HG02981 (cell line): ENCODE results near the gene SCLY.
"Not testable (repeated sequence)": the region's sequence is repeated elsewhere in the genome, so short reads cannot be mapped to it uniquely, and the experiment has no call there.

ENCODE experiments used
- ATAC-seq: cut with Tn5 transposase; IDR thresholded peaks from one replicate; pipeline ENCODE4 v1.9.1; 2021; ENCODE audit warnings: mild to moderate bottlenecking, moderate library complexity; ENCODE audit not compliant: unreplicated experiment

SCLY gene

DNA sequence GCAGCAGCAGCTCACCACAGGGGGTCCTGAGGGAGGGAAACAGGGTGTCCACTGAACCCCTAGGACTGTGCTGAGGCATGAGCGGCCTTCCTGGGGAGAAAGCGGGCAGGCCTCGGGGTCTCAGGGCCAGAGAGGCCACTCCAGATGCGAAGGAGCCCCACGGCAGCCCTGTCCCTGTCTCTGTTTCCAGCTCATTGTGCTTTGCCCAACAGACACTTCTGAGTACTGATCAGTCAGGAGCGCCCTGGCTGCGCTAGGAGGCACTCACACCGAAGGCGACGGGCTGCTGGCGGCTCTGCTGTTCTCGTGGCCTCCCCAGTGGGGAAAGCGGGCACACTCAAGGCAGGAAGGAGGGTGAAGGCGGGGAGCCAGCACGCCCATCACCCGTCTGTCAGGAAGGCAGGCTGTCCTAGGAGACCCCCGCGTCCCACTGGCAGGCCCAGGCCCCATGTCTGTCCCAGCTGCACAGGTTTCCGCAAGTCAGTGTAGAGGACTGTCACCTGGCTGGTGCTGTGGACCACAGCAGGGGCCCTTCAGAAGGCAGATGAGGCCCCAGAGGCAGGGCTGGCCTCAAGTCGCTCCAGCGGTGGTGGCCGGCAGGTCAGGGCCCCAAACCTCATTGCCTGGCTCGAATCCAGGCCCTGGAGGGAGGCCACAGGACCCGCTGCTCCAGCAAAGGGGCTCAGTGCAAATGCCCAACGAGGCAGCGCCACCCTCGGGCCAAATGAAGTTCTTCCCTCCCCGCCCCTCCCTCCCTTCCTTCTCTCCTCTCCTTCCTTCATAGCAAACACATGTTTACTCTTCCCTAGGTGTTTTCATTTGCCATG, 46.1 kb downstream of the SCLY start:
- ATAC-seq = peak; percentile 23

DNA sequence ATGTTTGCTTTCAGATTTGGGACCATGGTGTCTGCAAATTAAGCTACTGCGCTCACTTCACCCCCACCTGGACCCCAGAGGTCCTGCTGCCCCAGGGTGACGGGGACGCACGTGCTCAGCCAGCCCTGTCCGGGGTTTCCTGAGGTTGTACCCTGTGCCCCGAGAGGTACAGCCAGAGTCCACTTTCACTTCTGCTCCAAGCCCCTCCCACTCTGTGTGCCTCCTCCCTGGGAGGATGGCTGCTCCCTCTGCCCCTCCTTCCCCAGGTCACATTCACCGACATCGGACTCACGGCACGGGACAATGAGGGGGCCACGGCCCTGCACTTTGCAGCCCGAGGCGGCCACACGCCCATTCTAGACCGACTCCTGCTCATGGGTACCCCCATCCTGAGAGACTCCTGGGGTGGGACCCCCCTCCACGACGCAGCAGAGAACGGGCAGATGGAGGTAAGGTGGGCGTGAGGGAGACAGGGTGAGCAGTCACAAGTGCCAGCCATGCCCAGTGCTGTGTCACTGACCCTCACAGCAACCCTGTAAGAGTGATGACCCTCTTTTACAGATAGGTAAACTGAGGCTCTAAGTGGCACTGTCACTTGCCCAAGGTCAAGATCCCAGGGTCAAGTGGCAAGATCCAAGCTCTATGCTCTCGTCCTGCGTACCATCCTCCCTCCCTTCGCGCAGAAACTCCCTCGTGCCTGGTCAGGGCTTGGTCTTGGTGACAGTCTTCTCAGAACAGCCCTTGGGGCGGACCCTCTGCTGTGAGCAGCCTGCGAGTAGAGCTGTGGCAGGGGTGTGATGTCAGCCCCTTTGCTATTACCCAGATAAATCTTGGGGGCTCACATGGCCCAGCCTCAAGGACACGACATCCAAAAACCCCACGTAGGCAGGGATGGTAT, 47.0 kb downstream of the SCLY start:
- ATAC-seq = peak; percentile 71

- peak; percentile 57 for ATAC-seq
Measured at GRCh38 chr2:238108423-238109183, 47.8 kb downstream of the SCLY start.

DNA sequence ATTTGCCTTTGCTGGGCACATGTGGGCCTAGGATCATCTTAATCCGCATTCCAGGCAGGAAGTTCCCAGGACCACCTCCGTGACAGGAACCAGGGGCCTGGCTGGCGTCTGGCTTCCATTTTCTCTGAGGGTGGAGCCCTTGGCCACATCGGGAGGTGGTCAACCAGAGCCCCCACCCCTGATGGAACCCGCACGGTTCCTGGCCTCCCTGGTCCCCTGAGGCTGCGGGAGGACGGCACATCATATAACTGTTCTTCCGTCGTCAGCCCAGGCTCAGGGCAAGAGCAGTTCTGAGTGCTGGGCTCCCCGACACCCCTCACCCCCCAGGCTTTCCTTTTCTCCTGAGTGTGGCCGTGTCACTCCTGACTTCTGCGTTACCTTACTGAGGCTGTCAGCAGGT, 52.8 kb downstream of the SCLY start:
- ATAC-seq = no peak

DNA sequence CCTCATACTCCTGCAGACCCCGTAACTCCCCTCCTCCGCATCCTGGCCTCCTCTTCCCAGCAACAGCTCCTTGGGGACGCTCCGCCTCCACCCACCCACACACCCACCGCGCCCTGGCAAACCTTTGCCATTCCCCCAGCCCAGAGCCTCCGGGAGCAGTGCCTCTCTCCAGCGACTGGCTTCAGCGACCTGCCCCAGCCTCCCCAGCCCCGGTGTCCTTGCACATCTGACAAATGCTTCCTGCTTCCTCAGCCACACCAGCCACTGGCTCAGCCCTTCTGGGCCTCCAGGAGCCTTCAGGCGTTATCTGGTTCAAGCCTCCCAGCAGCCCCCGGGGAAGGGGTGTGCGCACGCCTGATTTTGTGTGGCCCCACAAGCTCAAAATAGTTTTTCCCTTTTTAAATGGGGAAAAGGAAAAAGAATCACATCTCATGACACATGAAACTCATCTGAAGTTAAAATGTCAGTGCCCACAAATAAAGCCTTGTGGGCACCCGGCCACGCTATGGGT, 53.6 kb downstream of the SCLY start:
- ATAC-seq = no peak

GRCh38 chr2:238114851-238115660, 54.3 kb downstream of the SCLY start:
- ATAC-seq = no peak

DNA sequence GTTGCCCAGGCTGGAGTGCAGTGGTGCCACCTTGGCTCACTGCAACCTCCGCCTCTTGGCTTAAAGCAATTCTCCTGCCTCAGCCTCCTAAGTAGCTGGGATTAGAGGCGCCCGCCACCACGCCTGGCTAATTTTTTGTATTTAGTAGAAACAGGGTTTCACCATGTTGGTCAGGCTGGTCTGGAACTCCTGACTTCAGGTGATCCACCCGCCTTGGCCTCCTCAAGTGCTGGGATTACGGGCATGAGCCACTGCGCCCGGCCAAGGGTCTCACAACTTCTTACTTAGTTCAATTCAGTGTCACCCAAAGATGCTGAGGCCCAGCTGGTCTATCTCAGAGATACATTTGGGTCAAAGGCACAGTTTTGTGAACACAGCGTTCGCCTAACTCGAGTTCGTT, 54.9 kb downstream of the SCLY start:
- ATAC-seq = not testable (repeated sequence)

DNA sequence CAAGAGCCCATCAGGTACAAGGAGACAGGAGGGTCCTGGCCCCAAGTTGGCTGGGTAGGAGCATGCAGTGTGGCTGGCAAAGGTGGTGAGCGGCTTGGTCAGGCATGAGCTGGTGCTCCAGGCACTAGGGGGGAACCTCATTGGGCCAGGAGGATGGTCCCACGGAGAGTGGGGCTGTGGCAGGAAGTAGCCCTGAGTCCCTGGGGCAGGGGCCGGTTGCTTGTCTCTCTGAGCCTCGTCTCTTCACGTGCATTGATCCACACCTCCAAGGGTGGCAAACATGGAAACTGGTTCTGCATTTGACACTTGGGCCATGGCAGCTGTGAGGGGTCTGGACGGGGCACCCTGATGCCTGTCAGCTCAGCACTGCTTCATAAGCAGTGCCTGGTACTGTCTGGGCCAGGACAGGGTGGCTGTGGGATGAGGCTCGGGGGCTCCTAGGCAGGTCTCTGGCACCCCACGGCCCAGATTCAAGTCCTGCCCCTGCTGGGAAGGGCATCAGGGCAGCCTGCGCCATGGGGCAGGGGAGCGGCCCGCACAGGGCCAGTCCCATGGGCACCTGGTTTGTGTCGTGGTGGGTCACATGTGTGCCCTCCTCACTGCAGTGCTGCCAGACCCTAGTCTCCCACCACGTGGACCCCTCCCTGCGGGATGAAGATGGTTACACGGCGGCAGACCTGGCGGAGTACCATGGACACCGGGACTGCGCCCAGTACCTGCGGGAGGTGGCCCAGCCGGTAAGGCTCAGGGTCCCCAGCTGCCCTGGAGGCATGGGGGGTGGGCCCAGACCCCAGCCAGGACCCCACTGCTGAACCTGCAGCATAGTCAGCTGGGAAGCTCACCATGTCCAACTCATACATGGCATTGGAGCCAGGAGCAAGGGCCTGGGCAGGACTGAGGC, 55.7 kb downstream of the SCLY start:
- ATAC-seq = no peak

DNA sequence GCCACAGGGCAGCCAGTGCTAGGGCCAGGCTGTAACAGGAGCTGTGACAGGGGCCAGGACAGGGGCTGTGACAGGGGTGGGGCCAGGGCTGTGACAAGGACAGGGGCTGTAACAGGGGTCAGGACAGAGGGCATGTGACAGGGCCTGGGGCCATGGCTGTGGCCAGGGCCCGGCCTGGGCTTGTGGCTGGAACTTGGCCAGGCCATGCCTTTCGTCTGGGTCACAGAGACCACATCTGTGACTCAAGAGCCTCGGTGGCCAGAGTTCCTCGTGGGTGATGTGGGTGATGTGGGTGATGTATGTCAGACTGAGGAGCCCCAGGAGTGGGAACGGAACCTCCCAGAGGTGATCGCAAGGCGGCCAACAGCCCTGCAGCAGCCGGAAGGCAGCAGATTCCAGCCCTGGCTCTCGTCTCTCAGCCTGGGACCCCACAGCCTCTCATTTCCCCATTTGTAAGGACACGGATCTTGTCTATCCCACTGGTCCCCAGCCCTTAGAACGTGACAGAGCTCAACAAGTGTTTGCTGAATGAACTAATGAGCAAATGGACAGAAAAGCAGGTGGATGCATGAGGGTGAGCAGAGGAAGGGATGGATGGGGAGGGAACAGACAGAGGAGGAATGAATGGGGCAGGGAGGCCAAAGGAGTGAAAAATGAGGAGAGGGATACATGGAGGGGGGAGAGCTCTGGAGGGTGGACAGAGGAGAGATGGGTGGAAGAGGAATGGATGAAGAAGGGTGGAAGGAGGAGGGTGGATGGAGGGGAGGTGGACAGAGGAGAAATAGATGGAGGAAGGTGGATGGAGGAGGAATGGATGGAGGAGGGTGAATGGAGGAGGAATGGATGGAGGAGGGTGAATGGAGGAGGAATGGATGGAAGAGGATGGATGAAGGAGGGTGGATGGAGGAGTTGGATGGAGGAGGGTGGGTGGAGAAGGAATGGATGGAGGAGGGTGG, 56.7 kb downstream of the SCLY start:
- no peak for ATAC-seq

- no peak for ATAC-seq
Measured at GRCh38 chr2:238119756-238120462, 59.1 kb downstream of the SCLY start.

GRCh38 chr2:238120463-238121298, 59.9 kb downstream of the SCLY start:
- ATAC-seq = no peak

DNA sequence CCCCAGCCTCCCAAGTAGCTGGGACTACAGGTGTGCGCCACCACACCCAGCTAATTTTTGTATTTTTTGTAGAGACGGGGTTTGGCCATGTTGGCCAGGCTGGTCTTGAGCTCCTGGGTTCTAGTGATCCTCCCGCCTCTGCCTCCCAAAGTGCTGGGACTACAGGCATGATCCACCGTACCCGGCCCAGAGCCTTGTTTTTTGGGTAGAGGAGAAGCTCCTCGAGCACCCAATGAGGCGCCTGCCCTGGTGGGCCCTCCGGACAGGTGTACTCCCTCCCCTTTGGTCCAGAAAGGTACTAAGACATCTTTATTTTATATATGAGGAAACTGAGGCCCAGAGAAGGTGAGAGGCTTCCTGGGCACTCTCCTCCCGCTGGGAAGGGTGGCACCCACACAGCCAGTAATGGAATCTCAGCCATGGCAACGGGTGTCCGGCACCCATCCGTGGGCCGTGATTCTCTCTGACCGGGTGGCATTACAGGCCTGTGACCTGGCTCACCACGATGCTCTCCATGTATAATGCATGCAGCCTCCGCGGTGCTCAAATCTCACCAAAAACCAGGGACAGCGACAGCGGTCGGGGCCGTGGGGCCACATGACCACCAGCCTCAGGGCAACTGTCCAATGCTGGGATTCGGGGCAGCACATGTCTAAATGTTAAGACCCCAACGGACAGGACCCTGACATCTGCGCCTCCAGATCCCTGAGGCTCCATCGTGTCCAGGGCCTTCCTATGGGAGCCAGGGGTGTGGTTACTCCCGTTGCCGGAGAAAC, 60.9 kb downstream of the SCLY start:
- no peak for ATAC-seq

GRCh38 chr2:238122287-238123217, 61.8 kb downstream of the SCLY start:
- no peak for ATAC-seq

DNA sequence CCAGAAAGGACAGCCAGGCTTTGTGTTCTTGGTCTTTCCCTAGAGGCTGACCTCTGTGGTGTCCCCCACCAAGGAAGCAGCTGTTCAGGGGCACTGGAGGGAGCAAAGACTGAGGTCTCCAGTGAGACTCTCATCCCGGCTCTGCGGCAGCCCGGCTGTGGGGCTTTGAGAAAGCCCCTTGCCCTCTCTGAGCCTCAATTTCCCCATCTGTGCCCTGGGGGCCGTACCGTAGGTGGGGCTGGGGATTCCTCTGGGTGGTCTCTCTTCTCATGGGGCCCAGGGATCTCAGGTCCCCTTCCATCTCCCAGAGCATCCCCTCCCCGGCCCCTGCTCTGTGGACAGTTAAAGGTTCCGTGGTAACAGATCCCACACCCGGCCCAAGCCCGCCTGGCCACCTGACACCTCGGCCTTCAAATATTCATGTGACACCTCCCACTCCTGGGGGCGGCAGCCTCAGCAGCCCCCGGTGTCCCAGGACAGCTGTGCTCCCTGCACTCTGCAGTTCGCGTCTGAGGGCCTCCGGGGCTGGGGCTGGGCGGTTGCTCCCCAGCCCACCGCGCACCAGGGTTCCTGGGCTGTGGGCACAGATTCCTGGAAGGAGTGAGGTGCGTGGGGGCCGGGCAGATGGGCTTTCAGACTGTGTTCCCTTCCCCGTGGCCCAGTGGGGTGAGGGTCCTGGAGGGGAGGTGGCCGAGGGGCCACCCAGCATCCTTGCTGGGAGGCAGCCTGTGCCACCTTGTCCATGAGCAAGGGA, 62.6 kb downstream of the SCLY start:
- no peak for ATAC-seq
